Tibial nerve (tissue), 3 donors: ENCODE results near the gene CRYAA.
"Not testable (repeated sequence)": the region's sequence is repeated elsewhere in the genome, so short reads cannot be mapped to it uniquely, and the experiment has no call there.

Experiments used
- POLR2A ChIP-seq, 2 donors: fragments of 450-650 bp; IDR thresholded peaks; one replicate each; pipeline ENCODE4 v1.6.1; 2017; ENCODE audit warnings: antibody characterized with exemption in 2 of 2, mild to moderate bottlenecking in 2 of 2, moderate library complexity in 2 of 2
- TF ChIP-seq, protein P1 (sequence below), 5 experiments: fragments of 200-600 bp in 3 of 5; fragments of 450-650 bp in 2 of 5; sonication (generic) in 3 of 5; IDR thresholded peaks; one replicate each; pipeline ENCODE4 v1.5.1; 2016 to 2019; ENCODE audit warnings: antibody characterized with exemption in 5 of 5, mild to moderate bottlenecking in 3 of 5, moderate library complexity in 2 of 5

DNA sequence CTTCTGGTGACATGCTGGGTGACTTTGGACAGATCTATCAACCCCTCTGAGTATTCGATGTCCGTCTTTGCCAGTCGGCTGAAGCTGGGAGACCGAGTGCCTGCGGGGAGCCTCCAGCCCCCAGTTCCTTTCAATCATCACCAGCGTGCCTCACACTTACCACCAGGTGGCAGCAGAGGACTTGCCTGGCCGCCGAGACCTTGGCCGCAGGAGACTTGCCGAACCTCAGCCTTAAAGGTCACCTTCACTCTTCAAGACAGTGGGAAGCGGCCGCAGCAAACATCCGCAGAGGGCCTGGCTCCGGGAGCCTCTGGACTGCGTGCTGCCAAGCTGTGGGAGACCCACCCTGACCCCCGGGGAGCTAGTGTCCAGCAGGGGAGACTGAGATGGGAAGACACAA lies 7.8 kb downstream of the CRYAA start:
- TF ChIP-seq, protein P1, sequence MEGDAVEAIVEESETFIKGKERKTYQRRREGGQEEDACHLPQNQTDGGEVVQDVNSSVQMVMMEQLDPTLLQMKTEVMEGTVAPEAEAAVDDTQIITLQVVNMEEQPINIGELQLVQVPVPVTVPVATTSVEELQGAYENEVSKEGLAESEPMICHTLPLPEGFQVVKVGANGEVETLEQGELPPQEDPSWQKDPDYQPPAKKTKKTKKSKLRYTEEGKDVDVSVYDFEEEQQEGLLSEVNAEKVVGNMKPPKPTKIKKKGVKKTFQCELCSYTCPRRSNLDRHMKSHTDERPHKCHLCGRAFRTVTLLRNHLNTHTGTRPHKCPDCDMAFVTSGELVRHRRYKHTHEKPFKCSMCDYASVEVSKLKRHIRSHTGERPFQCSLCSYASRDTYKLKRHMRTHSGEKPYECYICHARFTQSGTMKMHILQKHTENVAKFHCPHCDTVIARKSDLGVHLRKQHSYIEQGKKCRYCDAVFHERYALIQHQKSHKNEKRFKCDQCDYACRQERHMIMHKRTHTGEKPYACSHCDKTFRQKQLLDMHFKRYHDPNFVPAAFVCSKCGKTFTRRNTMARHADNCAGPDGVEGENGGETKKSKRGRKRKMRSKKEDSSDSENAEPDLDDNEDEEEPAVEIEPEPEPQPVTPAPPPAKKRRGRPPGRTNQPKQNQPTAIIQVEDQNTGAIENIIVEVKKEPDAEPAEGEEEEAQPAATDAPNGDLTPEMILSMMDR (IDR thresholded peaks at IDR 0.05) = not testable (repeated sequence)
- TF ChIP-seq POLR2A (IDR thresholded peaks at IDR 0.05) = not testable (repeated sequence)
